Breast epithelium (tissue), 3 donors: ENCODE measurements around the gene PON2.

Source experiments
- CTCF ChIP-seq, 3 donors: fragments of 450-650 bp; IDR thresholded peaks; one replicate each; pipeline ENCODE4 v1.5.1; 2016 to 2017; ENCODE audit warnings: antibody characterized with exemption in 3 of 3, mild to moderate bottlenecking in 3 of 3, moderate library complexity in 3 of 3
- POLR2A ChIP-seq: fragments of 450-650 bp; IDR thresholded peaks from one replicate; pipeline ENCODE4 v1.6.1; 2016; ENCODE audit warnings: antibody characterized with exemption, mild to moderate bottlenecking, moderate library complexity

GRCh38 chr7:95373323-95373722 lies 61.5 kb downstream of the PON2 start:
- TF ChIP-seq POLR2A (no peak), CTCF (IDR thresholded peaks at IDR 0.05) (no peak)
